ENCODE measurements around the gene CDH5. TPM values are rescaled to one million over a fixed set of nuclear protein-coding genes. Genes with fewer than 3 reads are reported as not detected.

The CDH5 gene
- total and polyA plus RNA-seq, 2 of the 13 experiments (the other 11 are each of a cell fraction or from before 2014, with no cell fraction given): 0.71 to 1.1 TPM

- peak; percentile 19; the same call in 1 of the 2 replicates for TF ChIP-seq NCOA1 (CRISPR knock-in tag; IDR thresholded peaks at IDR 0.05)
- no peak for TF ChIP-seq ZNF460 (CRISPR knock-in tag; IDR thresholded peaks at IDR 0.05; ENCODE audit: borderline replicate concordance)
- TF ChIP-seq ZSCAN30 (CRISPR knock-in tag; IDR thresholded peaks at IDR 0.05): no peak
- peak; percentile 34; the same call in 1 of the 2 replicates for TF ChIP-seq TFDP1 (CRISPR knock-in tag; IDR thresholded peaks at IDR 0.05; ENCODE audit: borderline replicate concordance)
- no peak for TF ChIP-seq REL (CRISPR knock-in tag; conservative IDR thresholded peaks at IDR 0.05)
- TF ChIP-seq BORCS8-MEF2B (CRISPR knock-in tag; IDR thresholded peaks at IDR 0.05): peak; percentile 76; the same call in 1 of the 2 replicates
- TF ChIP-seq SP1 (IDR thresholded peaks at IDR 0.05): no peak
- TF ChIP-seq SP1 (CRISPR knock-in tag; IDR thresholded peaks at IDR 0.05): peak; percentile 63
- 0 out of 2 replicates have a peak, but pooled peaks have one; percentile 72 for TF ChIP-seq ZIK1 (CRISPR knock-in tag; IDR thresholded peaks at IDR 0.05; ENCODE audit: borderline replicate concordance, low read depth)
- no peak for TF ChIP-seq PBX3 (CRISPR knock-in tag; IDR thresholded peaks at IDR 0.05; ENCODE audit: borderline replicate concordance)
- TF ChIP-seq ZMAT5 (CRISPR knock-in tag; IDR thresholded peaks at IDR 0.05; ENCODE audit: borderline replicate concordance, low read depth): no peak
- TF ChIP-seq ZNF282 (IDR thresholded peaks at IDR 0.05; ENCODE audit: partially characterized antibody): no peak
- TF ChIP-seq ZNF230 (CRISPR knock-in tag; IDR thresholded peaks at IDR 0.05): no peak
- TF ChIP-seq SETDB1 (CRISPR knock-in tag; IDR thresholded peaks at IDR 0.05; ENCODE audit: borderline replicate concordance): no peak
- TF ChIP-seq SMC3 (IDR thresholded peaks at IDR 0.05; ENCODE audit: low read length): peak; percentile 89
- TF ChIP-seq DZIP1 (CRISPR knock-in tag; IDR thresholded peaks at IDR 0.05): 0 out of 2 replicates have a peak, but pooled peaks have one; percentile 23
- no peak for TF ChIP-seq ARNTL (CRISPR knock-in tag; IDR thresholded peaks at IDR 0.05)
- peak; percentile 72; the same call in 1 of the 2 replicates for TF ChIP-seq ZNF609 (CRISPR knock-in tag; IDR thresholded peaks at IDR 0.05; ENCODE audit: borderline replicate concordance)
- TF ChIP-seq ZNF589 (CRISPR knock-in tag; conservative IDR thresholded peaks at IDR 0.05): no peak
Measured at GRCh38 chr16:66406534-66407221, 40.2 kb downstream of the CDH5 start (continued).

Data from HepG2 (cell line).